OCI-LY1 (cell line): ENCODE results near the gene SLC23A2.

ENCODE experiments used
- EZH2 ChIP-seq: fragments of 200-600 bp; sonication (generic), shearing (Covaris generic); IDR thresholded peaks from 2 replicates; pipeline ENCODE4 v1.8.0; 2017; ENCODE audit warnings: borderline replicate concordance, mixed run types, mild to moderate bottlenecking, antibody characterized with exemption, low read length, moderate library complexity, mixed read lengths
- TF ChIP-seq, protein P1 (sequence below): fragments of 200-600 bp; sonication (generic), shearing (Covaris generic); IDR thresholded peaks from 2 replicates; pipeline ENCODE4 v1.5.1; 2017; ENCODE audit warnings: mild to moderate bottlenecking, antibody characterized with exemption, low read length, moderate library complexity, mixed read lengths

DNA sequence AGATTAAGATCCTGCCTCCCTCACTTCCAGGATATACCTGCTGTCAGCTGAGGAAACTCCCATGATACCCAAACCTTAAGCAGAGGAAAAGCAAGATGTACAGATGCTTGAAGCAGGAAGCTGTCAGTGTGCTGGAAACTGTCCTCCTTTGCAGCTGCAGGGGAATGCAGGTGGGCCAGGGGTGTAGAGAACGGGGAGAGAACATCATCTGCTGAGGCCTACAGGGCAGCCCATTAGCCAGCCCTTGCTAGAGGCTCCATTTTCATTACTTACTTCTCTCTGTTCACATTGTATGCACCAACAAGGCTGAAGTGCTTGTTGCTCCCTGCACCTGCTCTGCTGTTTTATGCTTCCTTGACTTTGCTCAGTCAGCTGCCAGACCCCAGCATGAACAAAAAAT lies 160.5 kb downstream of the SLC23A2 start:
- TF ChIP-seq, protein P1, sequence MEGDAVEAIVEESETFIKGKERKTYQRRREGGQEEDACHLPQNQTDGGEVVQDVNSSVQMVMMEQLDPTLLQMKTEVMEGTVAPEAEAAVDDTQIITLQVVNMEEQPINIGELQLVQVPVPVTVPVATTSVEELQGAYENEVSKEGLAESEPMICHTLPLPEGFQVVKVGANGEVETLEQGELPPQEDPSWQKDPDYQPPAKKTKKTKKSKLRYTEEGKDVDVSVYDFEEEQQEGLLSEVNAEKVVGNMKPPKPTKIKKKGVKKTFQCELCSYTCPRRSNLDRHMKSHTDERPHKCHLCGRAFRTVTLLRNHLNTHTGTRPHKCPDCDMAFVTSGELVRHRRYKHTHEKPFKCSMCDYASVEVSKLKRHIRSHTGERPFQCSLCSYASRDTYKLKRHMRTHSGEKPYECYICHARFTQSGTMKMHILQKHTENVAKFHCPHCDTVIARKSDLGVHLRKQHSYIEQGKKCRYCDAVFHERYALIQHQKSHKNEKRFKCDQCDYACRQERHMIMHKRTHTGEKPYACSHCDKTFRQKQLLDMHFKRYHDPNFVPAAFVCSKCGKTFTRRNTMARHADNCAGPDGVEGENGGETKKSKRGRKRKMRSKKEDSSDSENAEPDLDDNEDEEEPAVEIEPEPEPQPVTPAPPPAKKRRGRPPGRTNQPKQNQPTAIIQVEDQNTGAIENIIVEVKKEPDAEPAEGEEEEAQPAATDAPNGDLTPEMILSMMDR, result no peak
- TF ChIP-seq EZH2, result no peak
